Stimulated activated CD8-positive, alpha-beta memory T cell treated with anti-CD3 and anti-CD28 coated beads, Interleukin-4, amount 100 ng/mL, for 24 hours (primary cell): ENCODE data around the gene PABPN1.

Source experiments
- DNase-seq: peaks from one replicate; pipeline ENCODE4 v3.0.0-alpha.2; 2020; ENCODE audit warnings: low read depth

Gene PABPN1

GRCh38 chr14:23358042-23358441, 36.8 kb downstream of the PABPN1 start:
- DNase-seq, result no peak

GRCh38 chr14:23358553-23359166, 37.4 kb downstream of the PABPN1 start:
- no peak for DNase-seq

GRCh38 chr14:23359167-23359626, 37.9 kb downstream of the PABPN1 start:
- DNase-seq, result no peak

- DNase-seq, result no peak
Measured at GRCh38 chr14:23359722-23360447, 38.6 kb downstream of the PABPN1 start.

GRCh38 chr14:23360496-23360895, 39.2 kb downstream of the PABPN1 start:
- DNase-seq, result no peak

GRCh38 chr14:23361320-23361719, 40.1 kb downstream of the PABPN1 start:
- DNase-seq, result no peak

GRCh38 chr14:23361763-23362162, 40.5 kb downstream of the PABPN1 start:
- DNase-seq, result no peak

GRCh38 chr14:23362200-23362599, 40.9 kb downstream of the PABPN1 start:
- no peak for DNase-seq

- no peak for DNase-seq
Measured at GRCh38 chr14:23364164-23365035, 43.1 kb downstream of the PABPN1 start.

GRCh38 chr14:23365036-23365731, 43.9 kb downstream of the PABPN1 start, which contains the start of gene EFS:
Gene EFS (minus strand): TSS chr14:23365172. CDS start chr14:23365025, 147 bp downstream.
- DNase-seq, result no peak

- DNase-seq, result no peak
Measured at GRCh38 chr14:23365732-23366425, 44.6 kb downstream of the PABPN1 start.

- no peak for DNase-seq
Measured at GRCh38 chr14:23366426-23366921, 45.2 kb downstream of the PABPN1 start.

GRCh38 chr14:23370221-23370620, 49.0 kb downstream of the PABPN1 start:
- no peak for DNase-seq

- DNase-seq, result no peak
Measured at GRCh38 chr14:23371865-23372264, 50.6 kb downstream of the PABPN1 start.

GRCh38 chr14:23372509-23372908, 51.3 kb downstream of the PABPN1 start, which contains the start of gene IL25:
Gene IL25 (plus strand): TSS chr14:23372809.
- no peak for DNase-seq

GRCh38 chr14:23373041-23373440, 51.8 kb downstream of the PABPN1 start:
- DNase-seq, result no peak
